ENCODE results near the gene SINHCAF. TPM values are rescaled to one million over a fixed set of nuclear protein-coding genes. Genes with fewer than 3 reads are reported as not detected.

Gene SINHCAF
- total and polyA plus RNA-seq, 4 donors = 2.3 to 10.3 (median 4.9) TPM

- Histone ChIP-seq H3K4me3 (ENCODE audit: low read depth in 1 of 3, low read length in 3 of 3) (no peak overlapping the region), H3K4me1 (ENCODE audit: control insufficient read depth in 4 of 4, insufficient read depth in 4 of 4, low read length in 3 of 4) (no peaks in the 10 kb centered on the region), H3K36me3 (ENCODE audit: control insufficient read depth in 4 of 4, insufficient read depth in 3 of 4, low read depth in 1 of 4, low read length in 3 of 4) (no peaks in the 10 kb centered on the region), H3K9ac (ENCODE audit: low read depth in 1 of 2, low read length in 2 of 2) (no peak overlapping the region), H3K27me3 (ENCODE audit: control insufficient read depth in 4 of 4, insufficient read depth in 4 of 4, low read length in 3 of 4) (no peaks in the 10 kb centered on the region), H3K9me3 (ENCODE audit: control insufficient read depth in 4 of 4, low read length in 3 of 4) (no peaks in the 10 kb centered on the region), H3K27ac (ENCODE audit: low read depth in 1 of 2, low read length in 2 of 2) (no peak overlapping the region)
- no peak for DNase-seq (ENCODE audit: low spot score)
- WGBS = 88% methylated on average over 2 of the region's 2 CpGs
- no peak for TF ChIP-seq HNF4A (conservative IDR thresholded peaks at IDR 0.05)
- no peak for TF ChIP-seq JUND (IDR thresholded peaks at IDR 0.05)
- TF ChIP-seq FOXA2 (IDR thresholded peaks at IDR 0.05) = no peak
- TF ChIP-seq TAF1 (conservative IDR thresholded peaks at IDR 0.05) = no peak
- TF ChIP-seq NR2F2 (IDR thresholded peaks at IDR 0.05) = no peak
- no peak for TF ChIP-seq ZBTB33 (IDR thresholded peaks at IDR 0.05)
- no peak for TF ChIP-seq RXRA (IDR thresholded peaks at IDR 0.05)
- no peak for TF ChIP-seq EGR1 (IDR thresholded peaks at IDR 0.05; ENCODE audit: low read depth in 2 of 2)
- TF ChIP-seq RAD21 (IDR thresholded peaks at IDR 0.05) = no peak
- TF ChIP-seq SP1 (IDR thresholded peaks at IDR 0.05) = no peak
- TF ChIP-seq, protein P1, sequence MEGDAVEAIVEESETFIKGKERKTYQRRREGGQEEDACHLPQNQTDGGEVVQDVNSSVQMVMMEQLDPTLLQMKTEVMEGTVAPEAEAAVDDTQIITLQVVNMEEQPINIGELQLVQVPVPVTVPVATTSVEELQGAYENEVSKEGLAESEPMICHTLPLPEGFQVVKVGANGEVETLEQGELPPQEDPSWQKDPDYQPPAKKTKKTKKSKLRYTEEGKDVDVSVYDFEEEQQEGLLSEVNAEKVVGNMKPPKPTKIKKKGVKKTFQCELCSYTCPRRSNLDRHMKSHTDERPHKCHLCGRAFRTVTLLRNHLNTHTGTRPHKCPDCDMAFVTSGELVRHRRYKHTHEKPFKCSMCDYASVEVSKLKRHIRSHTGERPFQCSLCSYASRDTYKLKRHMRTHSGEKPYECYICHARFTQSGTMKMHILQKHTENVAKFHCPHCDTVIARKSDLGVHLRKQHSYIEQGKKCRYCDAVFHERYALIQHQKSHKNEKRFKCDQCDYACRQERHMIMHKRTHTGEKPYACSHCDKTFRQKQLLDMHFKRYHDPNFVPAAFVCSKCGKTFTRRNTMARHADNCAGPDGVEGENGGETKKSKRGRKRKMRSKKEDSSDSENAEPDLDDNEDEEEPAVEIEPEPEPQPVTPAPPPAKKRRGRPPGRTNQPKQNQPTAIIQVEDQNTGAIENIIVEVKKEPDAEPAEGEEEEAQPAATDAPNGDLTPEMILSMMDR (IDR thresholded peaks at IDR 0.05; ENCODE audit: low read depth, low read length, missing input control) = no peak
- no peak for TF ChIP-seq YY1 (IDR thresholded peaks at IDR 0.05)
- TF ChIP-seq, protein P2, sequence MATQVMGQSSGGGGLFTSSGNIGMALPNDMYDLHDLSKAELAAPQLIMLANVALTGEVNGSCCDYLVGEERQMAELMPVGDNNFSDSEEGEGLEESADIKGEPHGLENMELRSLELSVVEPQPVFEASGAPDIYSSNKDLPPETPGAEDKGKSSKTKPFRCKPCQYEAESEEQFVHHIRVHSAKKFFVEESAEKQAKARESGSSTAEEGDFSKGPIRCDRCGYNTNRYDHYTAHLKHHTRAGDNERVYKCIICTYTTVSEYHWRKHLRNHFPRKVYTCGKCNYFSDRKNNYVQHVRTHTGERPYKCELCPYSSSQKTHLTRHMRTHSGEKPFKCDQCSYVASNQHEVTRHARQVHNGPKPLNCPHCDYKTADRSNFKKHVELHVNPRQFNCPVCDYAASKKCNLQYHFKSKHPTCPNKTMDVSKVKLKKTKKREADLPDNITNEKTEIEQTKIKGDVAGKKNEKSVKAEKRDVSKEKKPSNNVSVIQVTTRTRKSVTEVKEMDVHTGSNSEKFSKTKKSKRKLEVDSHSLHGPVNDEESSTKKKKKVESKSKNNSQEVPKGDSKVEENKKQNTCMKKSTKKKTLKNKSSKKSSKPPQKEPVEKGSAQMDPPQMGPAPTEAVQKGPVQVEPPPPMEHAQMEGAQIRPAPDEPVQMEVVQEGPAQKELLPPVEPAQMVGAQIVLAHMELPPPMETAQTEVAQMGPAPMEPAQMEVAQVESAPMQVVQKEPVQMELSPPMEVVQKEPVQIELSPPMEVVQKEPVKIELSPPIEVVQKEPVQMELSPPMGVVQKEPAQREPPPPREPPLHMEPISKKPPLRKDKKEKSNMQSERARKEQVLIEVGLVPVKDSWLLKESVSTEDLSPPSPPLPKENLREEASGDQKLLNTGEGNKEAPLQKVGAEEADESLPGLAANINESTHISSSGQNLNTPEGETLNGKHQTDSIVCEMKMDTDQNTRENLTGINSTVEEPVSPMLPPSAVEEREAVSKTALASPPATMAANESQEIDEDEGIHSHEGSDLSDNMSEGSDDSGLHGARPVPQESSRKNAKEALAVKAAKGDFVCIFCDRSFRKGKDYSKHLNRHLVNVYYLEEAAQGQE (IDR thresholded peaks at IDR 0.05) = no peak
- no peak for TF ChIP-seq HNF4G (IDR thresholded peaks at IDR 0.05)
- TF ChIP-seq FOXA1 (IDR thresholded peaks at IDR 0.05) = no peak
- no peak for TF ChIP-seq GABPA (IDR thresholded peaks at IDR 0.05 in 1 of 2, conservative IDR thresholded peaks at IDR 0.05 in 1 of 2)
Observed at GRCh38 chr12:31260840-31261239, 65.1 kb downstream of the SINHCAF start.

DNA sequence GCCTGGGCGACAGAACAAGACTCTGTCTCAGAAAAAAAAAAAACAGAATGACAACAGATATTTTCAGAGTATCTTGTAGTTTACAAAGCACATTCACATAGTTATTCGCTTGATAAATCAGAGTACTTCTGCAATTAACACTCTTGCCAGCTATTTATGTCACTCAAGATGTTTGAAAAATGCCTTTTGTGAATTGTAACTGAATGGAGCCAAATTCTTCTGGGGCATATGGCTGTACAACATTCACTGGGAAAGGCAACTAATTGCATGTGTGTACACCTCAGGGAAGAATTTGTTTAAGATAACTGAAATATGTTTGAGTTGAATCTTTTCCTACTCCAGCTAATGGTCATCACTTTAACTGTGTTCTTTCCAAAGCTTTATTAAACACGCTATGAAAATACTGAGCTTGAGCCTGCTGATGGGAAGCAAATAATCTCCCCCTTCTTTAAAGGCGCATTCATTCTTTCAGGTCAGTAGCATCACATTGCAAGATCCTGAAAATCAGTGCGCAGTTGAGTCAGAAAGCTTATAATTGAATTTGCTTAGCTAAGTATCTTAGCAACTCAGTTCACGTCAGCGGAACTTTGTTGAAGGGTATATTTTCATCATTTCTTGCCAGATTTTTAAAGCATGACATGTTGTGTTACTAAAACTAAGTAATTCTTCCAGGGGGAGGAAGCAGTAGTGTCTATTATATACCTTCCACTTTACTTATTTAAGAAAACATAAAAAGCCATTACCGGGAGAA, 66.6 kb downstream of the SINHCAF start:
- no peak overlapping the region for H3K9ac ChIP-seq (ENCODE audit: low read depth in 1 of 2, low read length in 2 of 2)
- H3K27me3 ChIP-seq (ENCODE audit: control insufficient read depth in 4 of 4, insufficient read depth in 4 of 4, low read length in 3 of 4) = no peaks in the 10 kb centered on the region
- H3K36me3 ChIP-seq (ENCODE audit: control insufficient read depth in 4 of 4, insufficient read depth in 3 of 4, low read depth in 1 of 4, low read length in 3 of 4) = no peaks in the 10 kb centered on the region
- DNase-seq (ENCODE audit: low spot score) = no peak
- 93% methylated on average over 8 of the region's 8 CpGs for WGBS
- no peaks in the 10 kb centered on the region for H3K4me1 ChIP-seq (ENCODE audit: control insufficient read depth in 4 of 4, insufficient read depth in 4 of 4, low read length in 3 of 4)
- no peaks in the 10 kb centered on the region for H3K9me3 ChIP-seq (ENCODE audit: control insufficient read depth in 4 of 4, low read length in 3 of 4)
- H3K27ac ChIP-seq (ENCODE audit: low read depth in 1 of 2, low read length in 2 of 2) = no peak overlapping the region
- no peak overlapping the region for H3K4me3 ChIP-seq (ENCODE audit: low read depth in 1 of 3, low read length in 3 of 3)
- no peak for TF ChIP-seq EGR1 (IDR thresholded peaks at IDR 0.05; ENCODE audit: low read depth in 2 of 2)
- no peak for TF ChIP-seq FOXA2 (IDR thresholded peaks at IDR 0.05)
- no peak for TF ChIP-seq NR2F2 (IDR thresholded peaks at IDR 0.05)
- no peak for TF ChIP-seq HNF4G (IDR thresholded peaks at IDR 0.05)
- TF ChIP-seq HNF4A (conservative IDR thresholded peaks at IDR 0.05) = no peak
- no peak for TF ChIP-seq ZBTB33 (IDR thresholded peaks at IDR 0.05)
- TF ChIP-seq FOXA1 (IDR thresholded peaks at IDR 0.05) = no peak
- TF ChIP-seq, protein P1 (IDR thresholded peaks at IDR 0.05; ENCODE audit: low read depth, low read length, missing input control) = no peak
- TF ChIP-seq SP1 (IDR thresholded peaks at IDR 0.05) = no peak
- TF ChIP-seq GABPA (IDR thresholded peaks at IDR 0.05 in 1 of 2, conservative IDR thresholded peaks at IDR 0.05 in 1 of 2) = no peak
- TF ChIP-seq YY1 (IDR thresholded peaks at IDR 0.05) = no peak
- TF ChIP-seq JUND (IDR thresholded peaks at IDR 0.05) = no peak
- no peak for TF ChIP-seq RAD21 (IDR thresholded peaks at IDR 0.05)
- no peak for TF ChIP-seq RXRA (IDR thresholded peaks at IDR 0.05)
- no peak for TF ChIP-seq TAF1 (conservative IDR thresholded peaks at IDR 0.05)
- no peak for TF ChIP-seq ATF3 (IDR thresholded peaks at IDR 0.05)

Measured in liver (tissue), 9 donors.